IPS-18c (cell line): Measurements from ENCODE around the gene OFD1.
"Not testable (repeated sequence)": the region's sequence is repeated elsewhere in the genome, so short reads cannot be mapped to it uniquely, and the experiment has no call there.

Experiments used
- H3K4me3 ChIP-seq: 2 replicates; pipeline ENCODE4 v1.7.0; 2013; ENCODE audit warnings: low read depth, mild to moderate bottlenecking, low read length, moderate library complexity; ENCODE audit not compliant: insufficient read depth
- H3K9me3 ChIP-seq: one replicate; pipeline ENCODE4 v1.6.1; 2013; ENCODE audit warnings: mild to moderate bottlenecking, low read length, moderate library complexity; ENCODE audit not compliant: control insufficient read depth, insufficient read depth

OFD1 gene

GRCh38 chrX:13698432-13698831 lies 36.1 kb upstream of the OFD1 start:
- H3K4me3 ChIP-seq = no peak overlapping the region
- no peaks in the 10 kb centered on the region for H3K9me3 ChIP-seq

GRCh38 chrX:13699183-13699826 lies 35.2 kb upstream of the OFD1 start:
- Histone ChIP-seq H3K4me3 (no peak overlapping the region), H3K9me3 (no peaks in the 10 kb centered on the region)

- Histone ChIP-seq H3K9me3 (no peaks in the 10 kb centered on the region), H3K4me3 (no peak overlapping the region)
Measured at GRCh38 chrX:13700380-13700779, 34.2 kb upstream of the OFD1 start.

GRCh38 chrX:13702111-13702789 lies 32.3 kb upstream of the OFD1 start:
- no peak overlapping the region for H3K4me3 ChIP-seq
- H3K9me3 ChIP-seq = no peaks in the 10 kb centered on the region

GRCh38 chrX:13703135-13703534 lies 31.4 kb upstream of the OFD1 start:
- no peaks in the 10 kb centered on the region for H3K9me3 ChIP-seq

GRCh38 chrX:13703589-13703988 lies 31.0 kb upstream of the OFD1 start:
- no peak overlapping the region for H3K4me3 ChIP-seq

More at GRCh38 chrX:13703135-13703534, 31.4 kb upstream of the OFD1 start:
- no peak overlapping the region for H3K4me3 ChIP-seq

GRCh38 chrX:13711141-13711540 lies 23.4 kb upstream of the OFD1 start:
- Histone ChIP-seq H3K4me3 (no peak overlapping the region), H3K9me3 (no peaks in the 10 kb centered on the region)

More at GRCh38 chrX:13703589-13703988, 31.0 kb upstream of the OFD1 start:
- H3K9me3 ChIP-seq = no peaks in the 10 kb centered on the region

GRCh38 chrX:13716455-13716854 lies 18.1 kb upstream of the OFD1 start:
- H3K9me3 ChIP-seq = no peaks in the 10 kb centered on the region

GRCh38 chrX:13716905-13717304 lies 17.6 kb upstream of the OFD1 start:
- no peak overlapping the region for H3K4me3 ChIP-seq

More at GRCh38 chrX:13716455-13716854, 18.1 kb upstream of the OFD1 start:
- no peak overlapping the region for H3K4me3 ChIP-seq

GRCh38 chrX:13717700-13718472 lies 16.7 kb upstream of the OFD1 start:
- H3K9me3 ChIP-seq = no peaks in the 10 kb centered on the region
- no peak overlapping the region for H3K4me3 ChIP-seq

More at GRCh38 chrX:13716905-13717304, 17.6 kb upstream of the OFD1 start:
- no peaks in the 10 kb centered on the region for H3K9me3 ChIP-seq

- peaks cover 3% of the 10 kb centered on the region for H3K9me3 ChIP-seq
- H3K4me3 ChIP-seq = no peak overlapping the region
Measured at GRCh38 chrX:13719192-13719856, 15.2 kb upstream of the OFD1 start.

GRCh38 chrX:13721371-13721770 lies 13.2 kb upstream of the OFD1 start:
- Histone ChIP-seq H3K9me3 (peaks cover 3% of the 10 kb centered on the region), H3K4me3 (no peak overlapping the region)

- Histone ChIP-seq H3K9me3 (peaks cover 3% of the 10 kb centered on the region), H3K4me3 (no peak overlapping the region)
Measured at GRCh38 chrX:13721819-13722519, 12.6 kb upstream of the OFD1 start.

- H3K9me3 ChIP-seq, H3K4me3 ChIP-seq: not testable (repeated sequence)
Measured at GRCh38 chrX:13724878-13725277, 9.7 kb upstream of the OFD1 start.

GRCh38 chrX:13726583-13726982 lies 8.0 kb upstream of the OFD1 start:
- not testable (repeated sequence) for H3K9me3 ChIP-seq, H3K4me3 ChIP-seq

GRCh38 chrX:13730523-13730922 lies 4.0 kb upstream of the OFD1 start:
- H3K9me3 ChIP-seq, H3K4me3 ChIP-seq: not testable (repeated sequence)
